Adrenal gland (tissue), 12 donors: ENCODE results near the gene QSOX2. TPM values are rescaled to one million over a fixed set of nuclear protein-coding genes. Genes with fewer than 3 reads are reported as not detected.

Experiments used
- DNase-seq, 7 donors: peaks; one replicate each; pipeline ENCODE4 v3.0.0-alpha.2; 2019 to 2020
- H3K27ac ChIP-seq, 5 donors: fragments of 200-600 bp; sonication (generic) in 4 of 5; 1 replicate in 3 of 5; 2 replicates in 2 of 5; pipeline versions ENCODE4 v1.5.1 to v1.8.0; 2016 to 2020; ENCODE audit warnings: mild to moderate bottlenecking in 1 of 5
- H3K27me3 ChIP-seq: fragments of 200-600 bp; 2 replicates; pipeline ENCODE4 v1.8.0; 2021
- H3K36me3 ChIP-seq, 2 donors: fragments of 200-600 bp; replicated peaks in 1 of 2; 1 replicate in 1 of 2; 2 replicates in 1 of 2; pipeline versions ENCODE4 v1.5.1 to v1.8.0; 2018 to 2022
- H3K4me1 ChIP-seq, 2 donors: fragments of 200-600 bp; replicated peaks in 1 of 2; 1 replicate in 1 of 2; 2 replicates in 1 of 2; pipeline versions ENCODE4 v1.5.1 to v1.8.0; 2018 to 2021
- H3K4me3 ChIP-seq, 4 donors: fragments of 200-600 bp; sonication (generic) in 3 of 4; one replicate each; pipeline ENCODE4 v1.5.1; 2016 to 2018
- H3K9me3 ChIP-seq, 3 donors: fragments of 200-600 bp; sonication (generic) in 1 of 3; replicated peaks in 1 of 3; 1 replicate in 2 of 3; 2 replicates in 1 of 3; pipeline versions ENCODE4 v1.5.1 to v1.8.0; 2016 to 2021
- POLR2A ChIP-seq, 2 donors: fragments of 450-650 bp; IDR thresholded peaks; one replicate each; pipeline ENCODE4 v1.6.1; 2017; ENCODE audit warnings: antibody characterized with exemption in 2 of 2, mild to moderate bottlenecking in 2 of 2, moderate library complexity in 1 of 2
- WGBS, 4 donors: extraction: QIAGEN DNeasy Blood & Tissue Kit in 2 of 4; methylation state at CpG; one replicate each; pipeline versions ENCODE4 v1.1.5 to v1.1.7; 2013 to 2017; 5-methylcytosine and 5-hydroxymethylcytosine counted together
- intact Hi-C, 2 donors: fragments of 100-400 bp; cut with DNase I; formaldehyde crosslinking; loops; one replicate each; pipeline versions ENCODE4 v1.14.1 to v1.15.0; 2022 to 2023
- polyA plus RNA-seq, 3 donors: library from polyadenylated mRNA; stranded (reverse); fragments of 200-250 nt in 2 of 3; fragments of 350-450 nt in 1 of 3; fragmentation: Illumina TruSeq in 1 of 3; extraction: RNeasy Lipid Tissue Mini Kit (QIAGEN cat#74804) in 1 of 3; gene quantifications; one replicate each; pipeline ENCODE4 v1.2.3, GENCODE V29; 2013 to 2014
- total RNA-seq, 9 donors: library from RNA; depleted of rRNA in 4 of 9; stranded (reverse); fragments of >200 nt in 4 of 9; fragments of 120-200 nt in 1 of 9; fragmentation: NEBNext Ultra II Directional in 1 of 9; extraction: Animal tissue kit (Norgen Biotek cat#: 25700) in 1 of 9; gene quantifications; one replicate each; pipeline versions ENCODE4 v1.1.0 to v1.2.4, GENCODE V29; 2013 to 2023
- TF ChIP-seq, protein P1 (sequence below), 6 experiments: fragments of 450-650 bp in 4 of 6; fragments of 200-600 bp in 2 of 6; sonication (generic) in 1 of 6; IDR thresholded peaks; 1 replicate in 5 of 6; 2 replicates in 1 of 6; pipeline versions ENCODE4 v1.5.1 to v1.8.0; 2016 to 2021; ENCODE audit warnings: antibody characterized with exemption in 6 of 6, mild to moderate bottlenecking in 2 of 6, moderate library complexity in 1 of 6
- donor health status: healthy with polysubstance abuse.
- donor health status: Bipolar disorder and iron deficiency.
- donor health status: DM: yes; HTN: yes; CAD: no.
- donor health status: DM: no; HTN: no; CAD: no.
- donor health status: DM: no; HTN: no; CAD: no.
- donor health status: DM: yes; HTN: yes; CAD: no.

The QSOX2 gene
- total and polyA plus RNA-seq, 12 donors: 6.4 to 14.3 (median 9.3) TPM

DNA sequence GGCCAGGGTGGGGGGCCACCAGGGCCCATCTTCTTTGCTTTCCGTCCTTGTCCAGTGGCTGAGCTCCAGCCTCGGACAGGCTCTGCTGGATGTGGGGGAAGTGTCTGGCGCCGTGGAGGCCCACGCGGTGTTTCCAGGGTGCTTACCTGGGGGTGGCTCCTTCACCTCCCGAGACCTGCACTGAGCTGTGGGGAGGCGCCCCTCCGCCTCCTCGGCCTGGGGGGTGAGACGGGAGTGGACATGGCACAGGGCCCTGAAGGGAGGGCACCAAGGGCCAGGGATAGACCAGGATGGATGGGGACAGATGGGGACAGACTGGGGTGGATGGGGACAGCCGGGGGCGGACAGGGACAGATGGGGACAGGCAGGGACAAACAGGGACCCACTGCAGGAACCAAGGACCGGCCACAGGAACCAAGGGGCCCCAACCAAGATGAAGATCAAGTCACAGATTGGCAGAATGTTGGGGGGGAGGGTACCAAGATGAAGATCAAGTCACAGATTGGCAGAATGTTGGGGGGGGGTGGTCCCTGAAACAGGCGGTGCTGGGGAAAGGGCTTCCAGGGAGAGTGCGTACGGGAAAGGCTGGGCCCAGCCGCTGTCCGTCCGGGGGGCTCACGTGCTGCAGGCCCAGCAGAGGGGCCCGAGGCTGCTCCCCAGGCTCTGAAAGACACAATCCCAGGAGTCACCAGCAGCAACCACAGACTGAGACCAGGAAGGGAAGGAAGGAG is 13.3 kb upstream of the QSOX2 start:
- Histone ChIP-seq H3K27ac (no peak overlapping the region), H3K27me3 (no peaks in the 10 kb centered on the region), H3K9me3 (no peaks in the 10 kb centered on the region), H3K36me3 (no peaks in the 10 kb centered on the region), H3K4me3 (no peak overlapping the region), H3K4me1 (peaks cover 21 to 22% of the 10 kb centered on the region in 2 donors)
- intact Hi-C loops: no loop called here
- WGBS, 4 donors: 83 to 87% (median 85%) methylated on average over 19 to 22 of the region's 22 CpGs
- no peak for TF ChIP-seq POLR2A (IDR thresholded peaks at IDR 0.05)
- TF ChIP-seq, protein P1, sequence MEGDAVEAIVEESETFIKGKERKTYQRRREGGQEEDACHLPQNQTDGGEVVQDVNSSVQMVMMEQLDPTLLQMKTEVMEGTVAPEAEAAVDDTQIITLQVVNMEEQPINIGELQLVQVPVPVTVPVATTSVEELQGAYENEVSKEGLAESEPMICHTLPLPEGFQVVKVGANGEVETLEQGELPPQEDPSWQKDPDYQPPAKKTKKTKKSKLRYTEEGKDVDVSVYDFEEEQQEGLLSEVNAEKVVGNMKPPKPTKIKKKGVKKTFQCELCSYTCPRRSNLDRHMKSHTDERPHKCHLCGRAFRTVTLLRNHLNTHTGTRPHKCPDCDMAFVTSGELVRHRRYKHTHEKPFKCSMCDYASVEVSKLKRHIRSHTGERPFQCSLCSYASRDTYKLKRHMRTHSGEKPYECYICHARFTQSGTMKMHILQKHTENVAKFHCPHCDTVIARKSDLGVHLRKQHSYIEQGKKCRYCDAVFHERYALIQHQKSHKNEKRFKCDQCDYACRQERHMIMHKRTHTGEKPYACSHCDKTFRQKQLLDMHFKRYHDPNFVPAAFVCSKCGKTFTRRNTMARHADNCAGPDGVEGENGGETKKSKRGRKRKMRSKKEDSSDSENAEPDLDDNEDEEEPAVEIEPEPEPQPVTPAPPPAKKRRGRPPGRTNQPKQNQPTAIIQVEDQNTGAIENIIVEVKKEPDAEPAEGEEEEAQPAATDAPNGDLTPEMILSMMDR (IDR thresholded peaks at IDR 0.05): no peak
- DNase-seq: no peak

DNA sequence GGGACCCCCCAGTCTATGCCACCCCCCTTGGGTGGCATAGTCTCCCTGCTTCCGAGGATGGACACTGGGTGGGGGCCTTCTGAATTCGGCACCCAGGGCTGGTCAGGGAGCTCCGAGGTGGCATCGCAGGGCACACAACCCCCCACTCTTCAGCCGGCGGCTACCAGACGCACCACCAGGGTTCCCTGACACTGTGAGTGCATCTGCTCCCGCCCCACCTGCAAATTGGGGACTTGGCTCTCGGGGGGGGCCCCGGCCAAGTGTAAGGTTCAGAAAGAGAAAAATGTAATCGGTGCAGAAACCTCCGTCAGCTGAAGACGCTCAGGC is 12.7 kb upstream of the QSOX2 start:
- intact Hi-C loops: no loop called here

DNA sequence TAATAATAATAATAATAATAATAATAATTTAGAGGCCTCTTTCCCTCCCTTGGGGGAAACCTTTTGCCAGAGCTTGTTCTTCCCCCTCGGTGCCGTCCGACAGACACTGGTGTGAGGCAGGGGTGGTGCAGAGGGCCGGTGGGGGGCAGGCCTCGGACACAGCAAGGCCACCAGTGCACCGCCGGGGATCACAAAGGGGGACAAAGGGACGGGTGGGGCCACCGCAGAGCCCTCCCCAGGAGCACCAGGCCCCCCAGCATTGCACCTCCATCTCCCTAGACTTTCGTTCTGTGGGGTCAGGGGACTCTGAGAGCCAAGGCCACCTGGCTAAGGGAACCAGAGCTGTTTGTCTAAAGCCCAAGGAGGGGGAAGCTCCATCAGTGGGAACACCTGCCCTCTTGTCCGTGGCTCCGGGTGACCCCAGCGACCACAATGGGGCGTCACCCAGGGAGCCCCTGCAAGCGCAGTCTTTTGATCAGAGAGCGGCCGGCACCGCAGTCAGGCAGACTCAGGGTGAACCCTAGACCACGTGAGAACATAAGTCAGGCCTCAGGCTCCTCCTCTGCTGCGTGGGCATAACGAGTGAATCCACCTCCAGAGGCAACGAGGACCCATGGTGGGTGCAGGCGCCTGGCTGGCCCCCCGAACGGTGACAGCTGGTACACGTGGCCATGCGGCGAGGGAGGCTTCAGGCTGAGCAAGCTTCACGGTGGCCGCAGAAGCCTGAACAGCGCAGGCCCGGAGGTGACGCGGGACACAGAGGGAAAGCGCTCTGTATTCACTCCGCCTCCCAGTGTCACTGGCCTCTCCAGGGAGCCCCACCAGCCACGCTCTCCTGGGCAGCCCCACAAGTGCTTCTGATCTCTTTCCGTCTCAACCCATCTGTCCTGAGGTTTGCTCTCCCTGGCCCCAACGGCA is 12.0 kb upstream of the QSOX2 start:
- TF ChIP-seq, protein P1 (IDR thresholded peaks at IDR 0.05): no peak
- no peak for TF ChIP-seq POLR2A (IDR thresholded peaks at IDR 0.05)
- peaks cover 21 to 23% of the 10 kb centered on the region in 2 donors for H3K4me1 ChIP-seq
- 82 to 88% (median 87%) methylated on average over 19 to 39 of the region's 39 CpGs for WGBS, 4 donors
- no peaks in the 10 kb centered on the region for H3K9me3 ChIP-seq
- H3K36me3 ChIP-seq: no peaks in the 10 kb centered on the region
- intact Hi-C loops: no loop called here
- no peak overlapping the region for H3K27ac ChIP-seq
- H3K4me3 ChIP-seq: no peak overlapping the region
- no peaks in the 10 kb centered on the region for H3K27me3 ChIP-seq
- DNase-seq: no peak

More for the DNA sequence above, 12.7 kb upstream of the QSOX2 start:
- Histone ChIP-seq H3K9me3 (no peaks in the 10 kb centered on the region), H3K4me3 (no peak overlapping the region), H3K4me1 (peaks cover 21 to 23% of the 10 kb centered on the region in 2 donors), H3K27me3 (no peaks in the 10 kb centered on the region), H3K27ac (no peak overlapping the region), H3K36me3 (no peaks in the 10 kb centered on the region)
- DNase-seq: no peak
- WGBS, 4 donors: 78 to 88% (median 81%) methylated on average over 5 to 13 of the region's 13 CpGs
- TF ChIP-seq, protein P1 (IDR thresholded peaks at IDR 0.05): no peak
- no peak for TF ChIP-seq POLR2A (IDR thresholded peaks at IDR 0.05)
